Retinal pigment epithelial cell (primary cell): Measurements from ENCODE around the gene TFAP2B.

Experiments used
- DNase-seq: peaks from one replicate; pipeline ENCODE4 v3.0.0-alpha.2; 2010; ENCODE audit warnings: low read depth
- H3K4me3 ChIP-seq: 2 replicates; pipeline ENCODE4 v1.5.1; 2011; ENCODE audit warnings: mild to moderate bottlenecking, low read length, control low read depth, moderate library complexity
- TF ChIP-seq, protein P1 (sequence below): conservative IDR thresholded peaks from 2 replicates; pipeline ENCODE4 v1.5.1; 2011; ENCODE audit warnings: low read depth, low read length, control low read depth, inconsistent platforms

TFAP2B gene

DNA sequence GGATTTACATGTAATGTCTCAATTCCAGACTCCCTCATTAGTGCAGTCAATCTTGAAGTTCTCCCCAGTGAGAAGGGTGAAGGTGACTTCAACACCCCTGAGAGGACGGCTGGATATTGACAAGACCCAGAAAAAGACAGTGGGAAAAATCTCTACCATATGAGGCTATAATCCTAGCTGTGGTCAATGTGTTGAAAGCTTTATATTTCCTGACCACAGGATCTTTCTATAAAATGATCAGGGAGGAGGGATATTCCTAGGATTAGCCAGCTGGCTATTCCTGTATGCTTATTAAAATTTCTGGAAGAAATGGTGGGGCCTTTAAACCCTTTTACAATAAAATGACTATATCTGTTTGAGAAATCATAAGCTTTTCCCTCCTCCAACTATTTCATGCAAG is 43.0 kb downstream of the TFAP2B start:
- no peak for DNase-seq
- TF ChIP-seq, protein P1, sequence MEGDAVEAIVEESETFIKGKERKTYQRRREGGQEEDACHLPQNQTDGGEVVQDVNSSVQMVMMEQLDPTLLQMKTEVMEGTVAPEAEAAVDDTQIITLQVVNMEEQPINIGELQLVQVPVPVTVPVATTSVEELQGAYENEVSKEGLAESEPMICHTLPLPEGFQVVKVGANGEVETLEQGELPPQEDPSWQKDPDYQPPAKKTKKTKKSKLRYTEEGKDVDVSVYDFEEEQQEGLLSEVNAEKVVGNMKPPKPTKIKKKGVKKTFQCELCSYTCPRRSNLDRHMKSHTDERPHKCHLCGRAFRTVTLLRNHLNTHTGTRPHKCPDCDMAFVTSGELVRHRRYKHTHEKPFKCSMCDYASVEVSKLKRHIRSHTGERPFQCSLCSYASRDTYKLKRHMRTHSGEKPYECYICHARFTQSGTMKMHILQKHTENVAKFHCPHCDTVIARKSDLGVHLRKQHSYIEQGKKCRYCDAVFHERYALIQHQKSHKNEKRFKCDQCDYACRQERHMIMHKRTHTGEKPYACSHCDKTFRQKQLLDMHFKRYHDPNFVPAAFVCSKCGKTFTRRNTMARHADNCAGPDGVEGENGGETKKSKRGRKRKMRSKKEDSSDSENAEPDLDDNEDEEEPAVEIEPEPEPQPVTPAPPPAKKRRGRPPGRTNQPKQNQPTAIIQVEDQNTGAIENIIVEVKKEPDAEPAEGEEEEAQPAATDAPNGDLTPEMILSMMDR, result no peak
- H3K4me3 ChIP-seq, result no peak overlapping the region

DNA sequence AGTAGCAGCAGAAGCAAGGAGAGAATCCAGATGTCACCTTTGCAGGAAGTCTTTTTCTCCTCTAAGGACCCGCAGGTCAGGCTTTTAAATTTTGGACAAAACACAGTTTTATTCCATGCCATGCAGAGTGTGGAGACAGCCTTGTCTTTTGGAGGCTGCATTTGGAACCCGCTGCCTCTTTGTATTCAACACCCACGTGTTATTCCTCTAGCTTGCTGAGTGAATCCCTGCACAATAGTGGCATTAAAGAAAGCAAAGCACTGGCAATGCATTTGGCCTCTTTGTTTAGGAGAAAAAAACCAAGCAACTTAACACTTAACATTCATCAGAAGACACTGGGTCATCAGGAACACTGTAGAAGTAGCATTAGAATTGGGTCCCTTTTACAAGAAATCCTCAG is 43.5 kb downstream of the TFAP2B start:
- H3K4me3 ChIP-seq, result no peak overlapping the region
- TF ChIP-seq, protein P1, result no peak
- no peak for DNase-seq

DNA sequence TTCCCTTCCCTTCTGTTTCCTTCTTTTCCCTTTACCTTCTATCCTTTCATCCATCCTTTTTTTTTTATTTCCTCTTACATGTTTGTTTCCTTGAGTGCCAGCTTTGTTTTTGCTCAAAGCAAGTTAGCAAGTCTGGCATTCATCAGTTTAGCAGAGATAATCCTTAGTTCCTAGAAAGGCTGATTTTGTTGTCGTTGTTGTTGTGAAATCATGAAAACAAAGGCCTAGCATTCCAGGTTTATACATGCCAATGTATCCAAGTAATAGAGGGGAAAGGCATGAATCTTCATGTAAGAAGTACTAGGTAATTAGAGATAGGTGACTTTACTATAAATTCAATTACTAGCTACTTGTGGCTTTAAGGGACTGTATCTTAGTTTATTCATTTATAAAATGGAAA is 45.9 kb downstream of the TFAP2B start:
- H3K4me3 ChIP-seq, result no peak overlapping the region
- no peak for DNase-seq
- TF ChIP-seq, protein P1, result no peak

DNA sequence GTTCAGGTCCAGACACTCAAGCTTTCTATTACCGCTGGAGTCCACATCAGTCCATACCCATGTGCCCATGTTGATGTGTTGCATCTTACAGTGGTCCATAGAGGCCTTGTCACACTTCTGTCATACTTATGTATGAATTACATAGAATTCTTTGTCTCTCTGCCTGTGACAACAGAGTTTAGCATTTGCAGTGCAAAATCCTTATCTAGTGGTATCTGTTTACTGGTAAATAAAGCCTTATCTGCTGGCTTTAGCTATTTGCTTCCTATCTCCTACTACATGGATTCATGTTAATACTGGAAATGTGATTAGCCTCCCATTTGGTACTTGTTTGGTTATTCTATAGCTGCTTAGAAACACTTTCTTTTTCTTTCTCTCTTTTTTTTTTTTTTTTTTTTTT is 49.8 kb downstream of the TFAP2B start:
- DNase-seq, result no peak

DNA sequence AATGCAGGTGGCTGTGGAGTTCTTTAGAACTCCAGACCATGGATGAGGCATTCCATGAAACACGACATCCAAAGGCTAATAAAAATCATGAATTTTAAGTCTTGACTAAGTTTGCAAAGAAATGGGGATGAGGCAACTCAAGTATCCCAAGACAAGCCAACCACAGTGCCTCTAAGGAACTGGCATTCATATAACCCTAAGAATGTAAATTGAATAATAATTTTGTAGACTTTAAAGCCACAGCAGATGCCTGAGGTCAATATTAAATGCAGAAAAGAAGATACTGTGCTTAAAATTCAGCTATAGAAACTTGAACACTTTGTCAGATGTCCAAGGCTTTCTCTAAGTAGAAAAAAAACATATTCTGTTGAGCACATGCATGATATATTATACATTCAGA is 54.5 kb downstream of the TFAP2B start:
- H3K4me3 ChIP-seq, result no peak overlapping the region
- no peak for DNase-seq
- TF ChIP-seq, protein P1, result no peak

More for the DNA sequence above, 49.8 kb downstream of the TFAP2B start:
- TF ChIP-seq, protein P1, result no peak
- no peak overlapping the region for H3K4me3 ChIP-seq

DNA sequence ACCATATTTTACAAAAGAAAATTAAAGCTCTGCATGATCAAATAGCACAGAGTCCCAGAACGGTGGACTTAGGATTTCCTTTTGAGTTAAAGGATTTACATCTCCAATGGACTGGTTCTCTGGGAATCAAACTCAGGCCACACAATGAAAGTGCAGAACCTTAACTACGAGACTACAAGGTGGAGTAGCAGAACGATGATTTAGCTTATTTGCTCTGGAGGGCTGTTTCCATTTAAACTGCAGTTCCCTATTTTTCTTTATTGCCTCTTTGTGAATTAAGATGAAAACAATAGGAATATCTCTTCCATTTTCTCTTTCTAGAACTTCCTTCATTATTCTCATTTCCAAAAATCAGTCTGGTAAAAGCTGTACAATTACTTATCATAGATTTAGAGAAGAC is 65.7 kb downstream of the TFAP2B start:
- TF ChIP-seq, protein P1, result no peak
- H3K4me3 ChIP-seq, result no peak overlapping the region
- no peak for DNase-seq

DNA sequence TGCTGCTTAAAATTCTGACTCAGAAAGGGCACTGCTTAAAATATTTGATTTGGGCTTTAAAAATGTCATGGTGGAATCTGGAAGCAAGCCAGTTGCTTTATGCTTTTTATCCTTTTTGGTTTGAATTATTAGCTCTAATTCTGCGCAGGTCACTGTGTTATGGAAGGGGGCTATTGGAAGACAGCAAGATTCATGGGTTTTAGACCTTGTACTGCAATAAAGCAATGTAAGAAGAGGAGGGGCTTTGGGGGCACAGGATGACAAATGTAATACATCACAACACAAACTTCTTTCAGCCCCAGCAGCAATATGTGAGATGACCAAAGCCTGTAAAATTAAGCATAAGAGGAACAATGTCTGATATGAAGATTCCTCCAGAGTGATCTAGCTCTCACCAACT is 68.4 kb downstream of the TFAP2B start:
- TF ChIP-seq, protein P1, result no peak
- H3K4me3 ChIP-seq, result no peak overlapping the region
- no peak for DNase-seq
